Omental fat pad (tissue), 4 donors: ENCODE measurements around the gene ATP5ME. TPM values are rescaled to one million over a fixed set of nuclear protein-coding genes. Genes with fewer than 3 reads are reported as not detected.

Experiments
- ATAC-seq: fragments of 150-250 bp; one replicate; pipeline ENCODE4 v1.9.1; 2016; ENCODE audit warnings: mild to moderate bottlenecking, moderate library complexity; ENCODE audit not compliant: low FRiP score
- DNase-seq: peaks from one replicate; pipeline ENCODE4 v3.0.0-alpha.2; 2019; ENCODE audit warnings: low spot score
- total RNA-seq, 4 donors: library from RNA; depleted of rRNA; stranded (reverse); fragments of >200 nt; gene quantifications; one replicate each; pipeline ENCODE4 v1.1.0, GENCODE V29; 2016
- TF ChIP-seq, protein P1 (sequence below), 3 donors: fragments of 450-650 bp; IDR thresholded peaks; one replicate each; pipeline ENCODE4 v1.5.1; 2016 to 2017; ENCODE audit warnings: antibody characterized with exemption in 3 of 3, mild to moderate bottlenecking in 3 of 3, moderate library complexity in 2 of 3

ATP5ME gene
- total RNA-seq, 4 donors from 2014 or later, result 54.3 to 147 (median 107) TPM

DNA sequence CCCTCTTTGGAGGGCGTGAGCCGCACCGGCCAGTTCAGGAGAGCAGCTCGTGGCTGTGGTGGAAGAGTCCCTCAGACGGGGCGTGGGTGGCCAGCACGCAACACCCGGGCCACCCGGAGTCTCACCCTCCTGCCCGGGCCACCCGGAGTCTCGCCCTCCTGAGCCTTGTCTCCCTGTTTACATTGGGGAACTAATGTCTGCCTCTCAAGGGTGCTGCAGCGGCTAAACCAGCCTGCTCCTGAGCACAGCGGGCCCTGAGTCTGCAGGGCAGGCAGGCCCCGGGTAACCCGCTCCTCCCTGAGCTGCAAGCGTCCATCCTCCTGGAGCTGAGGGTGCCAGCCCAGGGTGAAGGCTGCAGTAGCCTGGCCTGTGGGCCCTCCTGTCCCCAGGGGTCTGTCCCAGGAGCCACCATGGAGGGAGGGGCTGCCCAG lies 45.8 kb downstream of the ATP5ME start:
- ATAC-seq (no peak), DNase-seq (no peak)
- TF ChIP-seq, protein P1, sequence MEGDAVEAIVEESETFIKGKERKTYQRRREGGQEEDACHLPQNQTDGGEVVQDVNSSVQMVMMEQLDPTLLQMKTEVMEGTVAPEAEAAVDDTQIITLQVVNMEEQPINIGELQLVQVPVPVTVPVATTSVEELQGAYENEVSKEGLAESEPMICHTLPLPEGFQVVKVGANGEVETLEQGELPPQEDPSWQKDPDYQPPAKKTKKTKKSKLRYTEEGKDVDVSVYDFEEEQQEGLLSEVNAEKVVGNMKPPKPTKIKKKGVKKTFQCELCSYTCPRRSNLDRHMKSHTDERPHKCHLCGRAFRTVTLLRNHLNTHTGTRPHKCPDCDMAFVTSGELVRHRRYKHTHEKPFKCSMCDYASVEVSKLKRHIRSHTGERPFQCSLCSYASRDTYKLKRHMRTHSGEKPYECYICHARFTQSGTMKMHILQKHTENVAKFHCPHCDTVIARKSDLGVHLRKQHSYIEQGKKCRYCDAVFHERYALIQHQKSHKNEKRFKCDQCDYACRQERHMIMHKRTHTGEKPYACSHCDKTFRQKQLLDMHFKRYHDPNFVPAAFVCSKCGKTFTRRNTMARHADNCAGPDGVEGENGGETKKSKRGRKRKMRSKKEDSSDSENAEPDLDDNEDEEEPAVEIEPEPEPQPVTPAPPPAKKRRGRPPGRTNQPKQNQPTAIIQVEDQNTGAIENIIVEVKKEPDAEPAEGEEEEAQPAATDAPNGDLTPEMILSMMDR (IDR thresholded peaks at IDR 0.05), result no peak

DNA sequence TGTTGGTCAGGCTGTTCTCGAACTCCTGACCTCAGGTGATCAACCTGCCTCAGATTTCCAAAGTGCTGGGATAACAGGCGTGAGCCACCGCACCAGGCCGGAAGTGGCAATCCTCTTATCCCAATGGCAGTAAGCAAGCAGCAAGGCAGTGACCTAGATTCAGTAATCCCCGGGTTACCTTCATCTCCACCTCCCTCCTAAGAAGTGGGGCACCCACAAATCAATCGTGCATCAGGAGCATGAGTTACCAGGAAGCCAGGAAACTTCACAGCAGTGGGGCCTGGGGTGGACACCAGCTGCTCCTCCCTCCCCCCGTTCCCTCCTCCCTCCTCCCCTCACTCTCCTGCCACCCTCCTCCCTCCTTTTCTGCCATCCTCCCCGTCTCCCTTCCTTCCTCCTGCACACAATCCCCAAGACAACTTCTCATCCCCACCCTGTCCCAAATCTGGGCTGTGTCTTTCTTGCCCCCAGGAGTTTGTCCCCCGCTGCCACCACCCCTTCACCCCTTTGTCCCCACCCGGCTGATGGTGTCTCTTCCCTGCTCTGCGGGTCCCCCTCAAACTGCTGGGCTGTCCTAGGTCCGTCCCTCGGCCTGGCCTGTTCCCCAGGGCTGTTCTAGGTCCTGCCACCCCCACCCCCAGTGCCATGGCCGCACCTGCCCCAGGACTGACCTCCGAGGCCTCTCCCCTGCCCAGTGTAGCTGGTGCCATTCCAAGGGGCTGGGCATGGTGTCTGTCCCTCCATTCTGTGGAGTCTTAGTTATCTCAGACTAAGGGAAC lies 46.5 kb downstream of the ATP5ME start:
- ATAC-seq (no peak), DNase-seq (no peak)
- TF ChIP-seq, protein P1 (IDR thresholded peaks at IDR 0.05), result no peak

DNA sequence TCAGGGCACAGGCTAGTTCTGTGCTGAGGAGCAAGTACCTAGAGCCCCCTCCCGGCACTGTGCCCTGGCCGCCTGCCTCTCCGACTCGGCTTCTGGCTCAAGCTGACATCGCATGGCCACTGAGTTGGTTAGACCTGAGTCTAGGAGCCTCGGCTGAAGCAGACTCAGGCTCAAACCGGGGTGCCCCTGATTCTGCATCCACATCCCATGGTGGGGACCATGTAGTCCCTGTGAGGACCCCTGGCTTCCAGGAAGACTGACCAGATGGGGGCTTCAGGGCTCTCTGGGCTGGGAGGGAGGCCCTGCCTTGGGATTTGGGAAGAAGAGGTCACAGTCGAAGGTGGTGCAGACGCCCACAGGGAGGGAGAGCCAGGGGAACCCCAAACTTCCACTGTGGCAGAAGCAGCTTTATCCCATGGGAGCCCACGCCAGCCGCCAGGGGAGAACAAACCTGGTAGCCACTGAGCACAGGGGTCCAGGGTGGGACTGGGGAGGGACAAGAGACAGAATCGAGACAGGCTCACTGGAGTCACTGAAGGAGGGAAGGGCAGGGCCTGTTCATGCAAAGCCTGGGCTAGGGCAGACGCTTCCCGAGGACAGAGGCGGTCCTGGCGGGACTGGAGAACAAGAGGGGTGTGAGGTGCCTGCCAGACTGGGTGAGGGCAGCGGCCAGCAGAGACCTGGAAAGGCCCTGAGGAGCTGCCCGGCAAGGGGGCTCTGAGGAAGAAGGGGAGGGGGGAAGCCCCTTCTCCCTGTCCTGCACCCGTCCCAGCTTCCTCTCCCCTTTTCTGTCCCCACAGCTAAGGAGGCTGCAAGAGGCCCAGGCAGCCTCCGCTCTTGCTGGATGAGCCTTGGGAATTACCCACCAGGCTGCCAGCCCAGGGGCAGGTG lies 47.6 kb downstream of the ATP5ME start:
- no peak for DNase-seq
- TF ChIP-seq, protein P1 (IDR thresholded peaks at IDR 0.05), result no peak

DNA sequence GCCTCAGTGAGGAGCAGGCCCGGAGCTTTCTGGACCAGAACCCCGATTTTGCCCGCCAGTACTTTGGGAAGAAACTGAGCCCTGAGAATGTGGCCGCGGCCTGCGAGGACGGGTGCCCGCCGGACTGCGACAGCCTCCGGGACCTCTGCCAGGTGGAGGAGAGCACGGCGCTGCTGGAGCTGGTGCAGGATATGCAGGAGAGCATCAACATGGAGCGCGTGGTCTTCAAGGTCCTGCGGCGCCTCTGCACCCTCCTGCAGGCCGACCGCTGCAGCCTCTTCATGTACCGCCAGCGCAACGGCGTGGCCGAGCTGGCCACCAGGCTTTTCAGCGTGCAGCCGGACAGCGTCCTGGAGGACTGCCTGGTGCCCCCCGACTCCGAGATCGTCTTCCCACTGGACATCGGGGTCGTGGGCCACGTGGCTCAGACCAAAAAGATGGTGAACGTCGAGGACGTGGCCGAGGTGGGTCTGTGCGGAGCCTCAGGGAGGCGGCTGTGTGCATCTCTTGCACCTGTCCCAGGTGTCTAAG lies 48.4 kb downstream of the ATP5ME start:
- no peak for ATAC-seq
- DNase-seq, result no peak
- TF ChIP-seq, protein P1 (IDR thresholded peaks at IDR 0.05), result no peak

More for the DNA sequence above, 47.6 kb downstream of the ATP5ME start:
- ATAC-seq, result no peak

DNA sequence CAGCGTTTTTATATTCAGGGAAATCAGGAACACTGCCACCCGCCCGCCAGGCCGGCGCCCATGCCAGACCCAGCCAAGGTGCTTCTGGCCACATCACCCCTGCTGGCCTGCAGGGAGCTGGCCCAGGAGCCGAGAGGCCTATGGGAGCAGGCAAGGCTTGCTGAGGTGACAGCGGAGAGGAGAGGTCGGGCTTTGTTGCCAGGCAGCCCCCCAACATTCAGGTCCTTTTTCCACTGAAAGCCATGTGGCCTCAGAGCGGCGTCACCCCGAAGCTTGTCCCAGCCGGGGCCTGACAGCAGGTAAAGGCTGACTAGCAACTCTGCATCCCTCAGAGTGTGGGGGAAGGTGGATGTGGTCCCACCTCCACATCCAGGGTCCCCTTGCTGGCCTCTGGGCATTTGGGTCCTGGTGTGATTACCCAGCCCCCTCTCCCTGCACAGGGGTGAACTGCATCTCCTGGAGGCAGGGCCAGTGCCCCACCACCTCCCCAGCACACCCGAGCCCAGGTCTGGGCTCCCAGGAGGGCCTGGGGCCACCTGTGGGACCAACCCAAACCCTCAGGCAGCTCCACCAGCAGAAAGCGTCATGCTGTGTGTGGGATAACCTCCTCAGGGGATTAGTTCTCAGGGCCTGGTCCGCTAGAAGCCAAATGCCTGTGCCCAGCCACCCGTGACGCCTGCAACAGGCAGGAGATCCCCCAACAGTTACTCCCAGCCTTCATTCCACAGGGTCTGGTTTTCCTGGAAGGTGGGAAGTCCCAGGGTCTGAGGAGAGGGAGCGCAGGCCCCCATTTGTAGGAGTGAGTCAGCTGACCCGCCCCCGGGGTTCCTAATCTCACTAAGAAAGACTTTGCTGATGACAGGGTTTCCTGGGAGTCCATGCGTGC lies 49.1 kb downstream of the ATP5ME start, which contains the start of gene PDE6B:
Gene PDE6B (plus strand): TSS at position 869 of the 886 bp plus-strand sequence. CDS start 54 bp downstream, outside the sequence.
- TF ChIP-seq, protein P1 (IDR thresholded peaks at IDR 0.05), result no peak
- ATAC-seq (no peak), DNase-seq (no peak)

DNA sequence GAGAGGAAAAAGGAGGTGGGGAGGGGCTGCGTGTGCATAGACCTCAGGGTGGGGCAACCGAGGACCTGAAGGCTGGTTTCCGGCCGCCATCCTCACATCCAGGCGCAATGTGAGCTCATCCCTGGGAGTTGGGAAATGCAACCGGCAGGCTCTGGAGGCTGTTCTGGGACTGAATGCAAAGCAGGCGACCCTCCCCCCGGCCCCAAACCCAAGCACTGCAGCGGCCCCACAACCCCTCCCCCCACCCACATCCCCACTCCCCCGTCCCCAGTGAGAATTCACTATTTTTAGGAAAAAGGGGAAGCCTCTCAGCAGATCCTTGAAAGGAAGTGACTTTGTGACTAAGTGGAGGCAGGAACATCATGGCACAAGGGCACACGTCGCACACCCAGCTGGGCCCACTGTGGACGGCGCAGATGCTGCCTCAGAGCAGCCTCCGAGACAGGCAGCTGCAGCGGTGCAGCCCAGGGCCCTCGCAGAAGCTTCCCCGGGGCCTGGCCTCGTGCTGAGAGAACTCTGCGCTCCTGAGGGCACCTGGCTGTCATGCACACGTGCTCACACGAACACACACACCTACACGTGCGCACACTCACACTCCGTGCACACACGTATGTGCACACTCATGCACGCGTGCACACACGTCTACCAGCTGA lies 50.0 kb downstream of the ATP5ME start:
- TF ChIP-seq, protein P1 (IDR thresholded peaks at IDR 0.05), result no peak
- no peak for DNase-seq
- ATAC-seq, result no peak
